Stimulated activated CD8-positive, alpha-beta memory T cell treated with anti-CD3 and anti-CD28 coated beads, Interleukin-4, amount 100 ng/mL, for 1 hour (primary cell): Measurements from ENCODE around the gene LYZL4.

ENCODE experiments used
- DNase-seq, 2 donors: peaks; one replicate each; pipeline ENCODE4 v3.0.0-alpha.2; 2020; ENCODE audit warnings: low read depth in 2 of 2, low spot score in 1 of 2

The LYZL4 gene

GRCh38 chr3:42375121-42375800 lies 35.1 kb downstream of the LYZL4 start:
- DNase-seq: no peak

GRCh38 chr3:42371776-42372175 lies 38.6 kb downstream of the LYZL4 start:
- DNase-seq: no peak

DNA sequence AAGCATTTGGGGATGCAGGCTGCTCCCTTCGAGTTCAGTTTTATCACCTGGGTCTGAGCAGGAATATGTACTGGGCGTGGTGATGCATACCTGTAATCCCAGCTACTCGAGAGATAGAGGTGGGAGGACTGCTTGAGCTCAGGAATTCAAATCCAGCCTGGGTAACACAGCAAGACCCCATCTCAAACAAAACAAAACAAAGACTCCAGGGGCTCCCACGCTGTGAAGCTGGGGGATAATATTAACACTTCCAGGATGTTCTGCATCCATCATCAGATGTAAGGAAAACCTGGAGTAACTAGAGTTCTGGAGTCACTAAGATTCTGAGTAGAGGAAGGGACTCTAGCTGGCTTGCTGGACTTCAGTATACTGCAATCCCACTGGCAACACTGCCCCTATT lies 40.6 kb downstream of the LYZL4 start:
- DNase-seq: no peak

- DNase-seq: no peak
Measured at GRCh38 chr3:42369304-42369703, 41.1 kb downstream of the LYZL4 start.

- DNase-seq: no peak
Measured at GRCh38 chr3:42368861-42369260, 41.5 kb downstream of the LYZL4 start.

DNA sequence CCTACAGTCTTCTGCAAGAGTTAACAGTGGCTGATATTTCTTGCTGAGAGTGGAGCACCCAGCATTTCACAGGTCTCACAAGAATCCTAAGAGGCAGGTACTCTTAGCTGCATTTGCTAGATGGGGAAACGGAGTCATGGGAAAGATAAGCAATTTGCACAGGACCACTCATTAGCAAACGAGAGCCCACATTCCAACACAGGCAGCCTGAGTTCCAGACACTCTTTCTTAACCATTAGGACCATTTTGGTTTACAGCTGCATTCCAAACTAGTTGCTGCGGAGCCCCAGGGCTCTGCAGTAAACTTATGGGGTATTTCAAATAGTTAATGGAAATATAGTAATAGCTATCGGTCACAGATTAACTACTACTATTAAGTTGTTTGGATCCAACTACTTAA lies 42.5 kb downstream of the LYZL4 start:
- no peak for DNase-seq

GRCh38 chr3:42366550-42366949 lies 43.9 kb downstream of the LYZL4 start:
- no peak for DNase-seq

- DNase-seq: no peak
Measured at GRCh38 chr3:42357335-42357734, 53.1 kb downstream of the LYZL4 start.

DNA sequence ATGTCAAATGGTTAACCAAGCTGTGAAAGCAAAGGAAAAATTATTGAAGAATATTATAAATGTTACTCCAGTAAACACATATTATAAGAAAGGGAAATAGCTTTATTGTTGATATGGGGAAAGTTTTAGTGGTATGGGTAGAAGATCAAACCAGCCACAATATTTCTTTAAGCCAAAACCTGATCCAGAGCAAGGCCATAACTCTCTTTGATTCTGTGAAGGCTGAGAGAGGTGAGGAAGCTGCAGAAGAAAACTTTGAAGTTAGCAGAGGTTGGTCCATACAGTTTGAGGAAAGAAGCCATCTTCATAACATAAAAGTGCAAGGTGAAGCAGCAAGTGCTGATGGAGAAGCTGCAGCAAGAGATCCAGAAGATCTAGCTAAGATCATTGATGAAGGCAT lies 54.8 kb downstream of the LYZL4 start:
- no peak for DNase-seq

DNA sequence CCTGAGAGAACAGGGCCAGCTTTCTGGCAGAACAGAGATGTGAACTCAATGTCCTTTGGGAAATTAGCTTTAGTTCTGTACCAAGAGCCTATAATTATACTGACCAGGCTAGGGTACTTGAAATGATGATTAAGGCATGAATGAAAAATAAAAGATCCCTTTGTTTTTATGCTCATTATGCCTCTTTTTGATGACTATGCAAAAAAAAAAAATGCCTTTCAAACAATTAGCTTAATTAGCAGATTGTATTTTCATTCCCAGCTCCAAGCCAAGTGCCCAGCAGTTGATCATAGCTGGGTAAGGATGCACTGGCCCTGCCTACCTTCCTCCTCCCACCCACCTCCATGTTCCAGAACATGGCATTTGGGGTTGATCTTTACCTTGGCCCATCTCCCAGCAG lies 56.8 kb downstream of the LYZL4 start:
- no peak for DNase-seq

DNA sequence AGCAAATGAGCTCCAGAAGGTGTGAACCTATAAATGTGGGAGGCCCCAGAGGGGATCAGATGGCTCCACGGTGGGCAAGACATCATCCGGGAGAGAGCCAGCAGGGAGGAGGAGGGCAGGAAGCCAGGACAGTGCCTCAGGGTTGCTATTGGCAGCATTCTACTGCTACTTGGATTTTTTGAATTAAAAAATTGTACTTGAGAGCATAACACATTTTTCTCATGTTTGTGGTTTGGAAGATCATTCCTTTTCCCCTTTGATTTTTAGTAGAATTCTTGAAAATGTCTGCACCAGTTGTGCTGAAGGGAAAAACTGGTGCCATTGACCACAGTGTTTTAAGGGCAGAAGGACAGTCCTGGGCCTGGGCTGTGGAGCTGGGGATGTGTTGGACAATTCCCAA lies 59.2 kb downstream of the LYZL4 start:
- no peak for DNase-seq

GRCh38 chr3:42349765-42350594 lies 60.4 kb downstream of the LYZL4 start:
- no peak for DNase-seq

GRCh38 chr3:42347928-42348327 lies 62.5 kb downstream of the LYZL4 start:
- no peak for DNase-seq
